Measurements from ENCODE around the gene CHMP1B. TPM values are rescaled to one million over a fixed set of nuclear protein-coding genes. Genes with fewer than 3 reads are reported as not detected.

The CHMP1B gene, protein sequence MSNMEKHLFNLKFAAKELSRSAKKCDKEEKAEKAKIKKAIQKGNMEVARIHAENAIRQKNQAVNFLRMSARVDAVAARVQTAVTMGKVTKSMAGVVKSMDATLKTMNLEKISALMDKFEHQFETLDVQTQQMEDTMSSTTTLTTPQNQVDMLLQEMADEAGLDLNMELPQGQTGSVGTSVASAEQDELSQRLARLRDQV
- total RNA-seq (2011; cell fraction: chromatin; rRNA removed; ENCODE audit: low replicate concordance), result 8.3 and 13.4 TPM in 2 replicates
- 10.8 and 11.2 TPM in 2 replicates for total RNA-seq (2011; cell fraction: nucleolus; rRNA removed)
- total RNA-seq (2011; cell fraction: nucleoplasm; rRNA removed), result 15.5 and 19.1 TPM in 2 replicates
- total RNA-seq (2014; rRNA removed) (22.3 and 22.9 TPM in 2 replicates), total RNA-seq (2014; rRNA removed; fragmentation: Illumina TruSeq; extraction: Trizol) (18.7 and 21.7 TPM in 2 replicates), total RNA-seq (2015; rRNA removed; fragmentation: Illumina TruSeq; extraction: Trizol) (15.6 and 17.6 TPM in 2 replicates), total RNA-seq (2021) (17.1 and 21.3 TPM in 2 replicates), polyA plus RNA-seq (2011; rRNA removed) (17.7 and 19.0 TPM in 2 replicates), polyA plus RNA-seq (2014; fragmentation: Illumina TruSeq; extraction: Trizol) (20.3 and 22.6 TPM in 2 replicates), polyA plus RNA-seq (2014; fragmentation: Nextera tagmentation; extraction: Ambion mirVana) (10 to 100 TPM; 12.3 to 14.5 TPM), polyA plus RNA-seq (2014; rRNA removed) (27.9 and 29.9 TPM in 2 replicates), polyA minus RNA-seq (2011; rRNA and poly(A)+ RNA removed) (16.9 and 22.1 TPM in 2 replicates), Bru-seq, nascent RNA (percentile 93 among the genes with signal in this experiment), BruChase-seq, experiment 1, labeled RNA remaining after a 2-hour chase (percentile 92 among the genes with signal in this experiment), BruChase-seq, experiment 2, labeled RNA remaining after a 6-hour chase (percentile 94 among the genes with signal in this experiment)
- polyA plus RNA-seq (2011; cell fraction: cytosol; rRNA removed), result 15.7 and 19.8 TPM in 2 replicates
- 11.0 and 12.8 TPM in 2 replicates for polyA plus RNA-seq (2011; cell fraction: nucleus; rRNA removed)
- polyA plus RNA-seq (2012), result 16.6 and 23.6 TPM in 2 replicates
- 6.8 and 7.9 TPM in 2 replicates for polyA minus RNA-seq (2011; cell fraction: cytosol; rRNA and poly(A)+ RNA removed)
- 5.1 and 10.0 TPM in 2 replicates for polyA minus RNA-seq (2011; cell fraction: nucleus; rRNA and poly(A)+ RNA removed)
- long read RNA-seq, experiment 1, transcript CHMP1B-201 (1 exons, 3,054 nt), result major isoform, 52 of 52 reads
- long read RNA-seq, experiment 1, partial matches to known transcripts, result 0 of 52 reads
- long read RNA-seq, experiment 1, other reads (novel, unspliced or antisense), result 0 of 52 reads
- long read RNA-seq, experiment 2, transcript CHMP1B-201 (1 exons, 3,054 nt), result major isoform, 10 of 10 reads
- long read RNA-seq, experiment 2, partial matches to known transcripts, result 0 of 10 reads
- long read RNA-seq, experiment 2, other reads (novel, unspliced or antisense), result 0 of 10 reads
- long read RNA-seq, experiment 3, transcript CHMP1B-201 (1 exons, 3,054 nt), result major isoform, 16 of 16 reads
- long read RNA-seq, experiment 3, partial matches to known transcripts, result 0 of 16 reads
- long read RNA-seq, experiment 3, other reads (novel, unspliced or antisense), result 0 of 16 reads

DNA sequence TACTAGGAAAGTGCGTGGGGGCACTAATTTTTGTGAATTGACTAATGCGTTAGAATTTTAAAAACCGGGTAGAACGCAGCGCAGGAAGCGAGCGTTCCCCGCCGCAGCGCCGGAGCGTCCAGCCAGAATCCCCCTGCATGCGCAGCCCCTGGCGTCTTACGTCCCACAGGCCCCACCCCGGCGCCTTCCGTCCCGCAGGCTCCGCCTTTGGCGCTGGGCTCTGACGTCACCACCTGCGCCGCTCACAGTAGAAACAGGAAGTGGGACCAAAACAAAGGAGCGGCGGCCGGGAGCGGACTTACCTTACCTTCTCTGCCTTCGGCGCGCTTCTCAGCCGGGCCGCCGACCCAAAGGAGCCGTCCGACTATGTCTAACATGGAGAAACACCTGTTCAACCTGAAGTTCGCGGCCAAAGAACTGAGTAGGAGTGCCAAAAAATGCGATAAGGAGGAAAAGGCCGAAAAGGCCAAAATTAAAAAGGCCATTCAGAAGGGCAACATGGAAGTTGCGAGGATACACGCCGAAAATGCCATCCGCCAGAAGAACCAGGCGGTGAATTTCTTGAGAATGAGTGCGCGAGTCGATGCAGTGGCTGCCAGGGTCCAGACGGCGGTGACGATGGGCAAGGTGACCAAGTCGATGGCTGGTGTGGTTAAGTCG lies at the start of gene CHMP1B:
Gene CHMP1B, plus strand, starts transcription at position 268 of the 660 bp plus-strand sequence. Its CDS starts 99 bp downstream, at position 367.
- Histone ChIP-seq H3K27ac (ENCODE audit: extremely low read depth, low read depth, low read length) (peak within 1 kb of the TSS; percentile 83), H3K9ac (ENCODE audit: insufficient read depth in 1 of 2, low read depth in 2 of 2, low read length in 2 of 2) (peak within 1 kb of the TSS; percentile 96), H3K36me3 (ENCODE audit: control insufficient read depth, insufficient read depth, low read length) (0 out of 3 replicates have a peak, but pooled peaks cover 2% of the 10 kb centered on the region), H3K4me1 (replicated peaks in 1 of 2; ENCODE audit: control insufficient read depth in 2 of 2, insufficient read depth in 2 of 2, low read length in 2 of 2) (peaks cover 15 to 19% of the 10 kb centered on the region in 2 experiments; a peak in 4 of 5 replicates), H3K4me2 (ENCODE audit: insufficient read depth, low read length) (peak within 1 kb of the TSS; percentile 100), H3K27me3 (ENCODE audit: control insufficient read depth in 2 of 2, insufficient read depth in 2 of 2, low read length in 2 of 2) (no peaks in the 10 kb centered on the region), H4K20me1 (replicated peaks; ENCODE audit: control insufficient read depth, insufficient read depth, low read length) (0 out of 2 replicates have a peak, but pooled peaks cover 4% of the 10 kb centered on the region), H3K79me2 (ENCODE audit: control insufficient read depth, insufficient read depth, low read length) (peaks cover 24% of the 10 kb centered on the region), H3K9me3 (replicated peaks; ENCODE audit: control insufficient read depth, insufficient read depth, low read depth, low read length) (no peaks in the 10 kb centered on the region), H3K9me1 (ENCODE audit: control insufficient read depth, insufficient read depth, low read length) (no peaks in the 10 kb centered on the region), H3K4me3 (peak within 1 kb of the TSS; percentile 97), H2AFZ (ENCODE audit: low read depth, low read length) (peak within 1 kb of the TSS; percentile 97)
- no TSS peak for BruUV-seq (replicated peaks)
- WGBS (ENCODE audit: insufficient coverage, low coverage, missing lambda C conversion rate), result under 1% methylated on average over 49 of the region's 53 CpGs
- peak; percentile 92 to 98 (median 92) for DNase-seq (ENCODE audit: extremely low read depth in 1 of 4, low spot score in 3 of 4)
- in situ Hi-C loops (cut with MboI), result no loop called here
- POLR2A ChIA-PET, result interaction anchor here (0.7 to 1.2 kb wide), 2 partner anchors 9 to 16 kb away, joined by 3 read pairs; no protein-coding TSS in a partner anchor
- peak; percentile 88 for ATAC-seq
- CTCF ChIA-PET (ENCODE audit: low intra/inter-chr PET ratio), result no interaction called here
- peak; percentile 80 for FAIRE-seq
- intact Hi-C loops (cut with micrococcal nuclease), result no loop called here
- TF ChIP-seq MTA1 (IDR thresholded peaks at IDR 0.05; ENCODE audit: borderline replicate concordance), result peak; percentile 99
- TF ChIP-seq FOXA1 (IDR thresholded peaks at IDR 0.05; ENCODE audit: borderline replicate concordance), result no peak
- TF ChIP-seq, protein P1, sequence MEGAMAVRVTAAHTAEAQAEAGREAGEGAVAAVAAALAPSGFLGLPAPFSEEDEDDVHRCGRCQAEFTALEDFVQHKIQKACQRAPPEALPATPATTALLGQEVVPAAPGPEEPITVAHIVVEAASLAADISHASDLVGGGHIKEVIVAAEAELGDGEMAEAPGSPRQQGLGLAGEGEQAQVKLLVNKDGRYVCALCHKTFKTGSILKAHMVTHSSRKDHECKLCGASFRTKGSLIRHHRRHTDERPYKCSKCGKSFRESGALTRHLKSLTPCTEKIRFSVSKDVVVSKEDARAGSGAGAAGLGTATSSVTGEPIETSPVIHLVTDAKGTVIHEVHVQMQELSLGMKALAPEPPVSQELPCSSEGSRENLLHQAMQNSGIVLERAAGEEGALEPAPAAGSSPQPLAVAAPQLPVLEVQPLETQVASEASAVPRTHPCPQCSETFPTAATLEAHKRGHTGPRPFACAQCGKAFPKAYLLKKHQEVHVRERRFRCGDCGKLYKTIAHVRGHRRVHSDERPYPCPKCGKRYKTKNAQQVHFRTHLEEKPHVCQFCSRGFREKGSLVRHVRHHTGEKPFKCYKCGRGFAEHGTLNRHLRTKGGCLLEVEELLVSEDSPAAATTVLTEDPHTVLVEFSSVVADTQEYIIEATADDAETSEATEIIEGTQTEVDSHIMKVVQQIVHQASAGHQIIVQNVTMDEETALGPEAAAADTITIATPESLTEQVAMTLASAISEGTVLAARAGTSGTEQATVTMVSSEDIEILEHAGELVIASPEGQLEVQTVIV (CRISPR knock-in tag; IDR thresholded peaks at IDR 0.05; ENCODE audit: borderline replicate concordance), result no peak
- peak; percentile 99 for TF ChIP-seq ELF2 (CRISPR knock-in tag; IDR thresholded peaks at IDR 0.05)
- TF ChIP-seq, protein P2, sequence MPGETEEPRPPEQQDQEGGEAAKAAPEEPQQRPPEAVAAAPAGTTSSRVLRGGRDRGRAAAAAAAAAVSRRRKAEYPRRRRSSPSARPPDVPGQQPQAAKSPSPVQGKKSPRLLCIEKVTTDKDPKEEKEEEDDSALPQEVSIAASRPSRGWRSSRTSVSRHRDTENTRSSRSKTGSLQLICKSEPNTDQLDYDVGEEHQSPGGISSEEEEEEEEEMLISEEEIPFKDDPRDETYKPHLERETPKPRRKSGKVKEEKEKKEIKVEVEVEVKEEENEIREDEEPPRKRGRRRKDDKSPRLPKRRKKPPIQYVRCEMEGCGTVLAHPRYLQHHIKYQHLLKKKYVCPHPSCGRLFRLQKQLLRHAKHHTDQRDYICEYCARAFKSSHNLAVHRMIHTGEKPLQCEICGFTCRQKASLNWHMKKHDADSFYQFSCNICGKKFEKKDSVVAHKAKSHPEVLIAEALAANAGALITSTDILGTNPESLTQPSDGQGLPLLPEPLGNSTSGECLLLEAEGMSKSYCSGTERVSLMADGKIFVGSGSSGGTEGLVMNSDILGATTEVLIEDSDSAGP (CRISPR knock-in tag; IDR thresholded peaks at IDR 0.05), result no peak
- TF ChIP-seq C11orf30 (IDR thresholded peaks at IDR 0.05; ENCODE audit: low read depth), result peak; percentile 93
- no peak for TF ChIP-seq WHSC1 (IDR thresholded peaks at IDR 0.05; ENCODE audit: low read length)
